ENCODE data around the gene OR10J1.

The OR10J1 gene

DNA sequence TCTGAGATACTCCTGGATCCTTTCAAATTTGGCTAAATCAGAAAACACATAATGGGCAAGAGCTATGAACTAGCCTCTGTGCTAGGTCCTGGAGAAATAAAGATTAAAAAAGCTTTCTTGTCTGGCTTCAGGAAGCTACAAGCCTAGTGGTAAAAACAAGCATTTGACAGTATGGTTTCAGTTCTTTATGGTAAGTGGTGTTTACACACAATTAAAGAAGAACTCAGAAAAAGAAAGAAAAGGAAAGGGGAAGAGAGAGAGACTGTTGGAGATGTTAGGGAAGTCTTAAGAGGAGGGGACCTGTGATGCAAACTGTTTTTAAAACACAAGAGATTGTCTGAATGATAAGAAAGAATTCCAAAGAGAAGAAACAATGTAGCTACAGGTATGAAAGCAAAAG is 1.8 kb downstream of the OR10J1 start:
- H3K79me2 ChIP-seq (ENCODE audit: insufficient read depth, low read length): no peaks in the 10 kb centered on the region
- no peaks in the 10 kb centered on the region for H3K4me1 ChIP-seq (ENCODE audit: insufficient read depth, low read length, poor library complexity, severe bottlenecking)
- H3K9me3 ChIP-seq (ENCODE audit: insufficient read depth, low read depth, low read length): no peaks in the 10 kb centered on the region
- H3K36me3 ChIP-seq (ENCODE audit: insufficient read depth, low read length): no peaks in the 10 kb centered on the region
- TF ChIP-seq EZH2phosphoT487 (IDR thresholded peaks at IDR 0.05; ENCODE audit: borderline replicate concordance) (no peak), CTCF (conservative IDR thresholded peaks at IDR 0.05; ENCODE audit: low read length) (no peak)
- H2AFZ ChIP-seq (ENCODE audit: low read length): no peak overlapping the region
- H3K27me3 ChIP-seq (ENCODE audit: insufficient read depth, low read length, poor library complexity, severe bottlenecking): no peaks in the 10 kb centered on the region
- no peaks in the 10 kb centered on the region for H3F3A ChIP-seq (ENCODE audit: low read depth)
- no peak overlapping the region for H3K4me3 ChIP-seq (ENCODE audit: low read length, poor library complexity, severe bottlenecking)
- no peak overlapping the region for H3K4me2 ChIP-seq (ENCODE audit: low read depth, low read length, poor library complexity, severe bottlenecking)
- H4K20me1 ChIP-seq (ENCODE audit: insufficient read depth, low read length, poor library complexity, severe bottlenecking): no peaks in the 10 kb centered on the region
- H3K9ac ChIP-seq (ENCODE audit: low read depth, low read length, poor library complexity, severe bottlenecking): no peak overlapping the region
- H3K9me2 ChIP-seq (replicated peaks; ENCODE audit: low read depth, low read length): no peaks in the 10 kb centered on the region

DNA sequence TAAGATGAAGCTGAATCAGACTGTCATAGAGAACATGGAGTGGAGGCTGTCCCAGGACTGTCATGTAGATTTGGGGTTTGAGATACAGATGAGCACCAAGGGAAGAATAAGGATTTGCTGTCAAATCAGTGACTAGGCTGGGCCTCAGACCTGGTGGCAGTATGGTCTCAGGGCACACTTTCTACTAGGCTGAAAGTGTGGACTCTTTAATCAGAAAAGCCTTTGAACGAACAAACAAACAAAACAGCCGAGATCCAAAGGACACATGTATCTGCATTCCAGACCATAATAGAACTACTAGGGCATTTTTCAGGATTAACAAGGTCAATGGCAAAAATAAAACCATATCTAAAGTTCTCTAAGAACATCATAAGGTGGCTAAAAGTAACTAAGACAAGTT is 2.9 kb downstream of the OR10J1 start:
- no peaks in the 10 kb centered on the region for H3K9me3 ChIP-seq (ENCODE audit: insufficient read depth, low read depth, low read length)
- TF ChIP-seq CTCF (conservative IDR thresholded peaks at IDR 0.05; ENCODE audit: low read length) (no peak), EZH2phosphoT487 (IDR thresholded peaks at IDR 0.05; ENCODE audit: borderline replicate concordance) (no peak)

DNA sequence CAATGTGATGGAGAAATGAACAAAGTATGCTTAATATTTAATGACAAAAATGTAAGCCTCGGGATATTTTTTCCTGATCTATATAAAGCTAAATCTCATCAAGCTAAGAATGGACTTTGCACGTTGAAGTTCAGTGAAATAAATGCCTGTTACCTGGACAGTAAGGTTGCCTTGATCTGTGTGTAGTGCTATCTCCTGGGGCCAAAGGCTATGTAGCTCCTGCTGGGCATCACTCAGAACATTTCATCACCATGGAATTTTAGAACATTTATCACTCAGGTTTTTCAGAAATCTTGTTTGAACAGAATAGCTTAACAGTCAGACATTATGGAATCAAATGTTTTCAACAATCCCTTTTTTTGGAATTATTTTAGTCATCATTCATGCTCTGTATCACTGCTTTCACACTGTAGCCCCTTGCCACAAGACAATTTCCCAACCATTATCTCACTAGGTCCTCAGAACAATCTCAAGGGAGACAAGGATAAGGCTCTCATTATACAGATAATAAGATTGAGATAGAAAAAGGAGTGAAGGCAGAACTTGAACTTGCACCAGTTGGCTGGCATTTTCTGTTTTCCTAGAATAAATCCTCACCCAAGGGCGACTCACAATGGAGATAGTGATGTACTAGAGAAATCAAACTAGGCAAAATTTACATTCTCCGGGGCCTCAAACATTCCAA is 3.7 kb downstream of the OR10J1 start:
- Histone ChIP-seq H3K36me3 (ENCODE audit: insufficient read depth, low read length) (no peaks in the 10 kb centered on the region), H3K9me2 (replicated peaks; ENCODE audit: low read depth, low read length) (no peaks in the 10 kb centered on the region), H3K4me2 (ENCODE audit: low read depth, low read length, poor library complexity, severe bottlenecking) (no peak overlapping the region), H3K79me2 (ENCODE audit: insufficient read depth, low read length) (no peaks in the 10 kb centered on the region), H3K4me3 (ENCODE audit: low read length, poor library complexity, severe bottlenecking) (no peak overlapping the region), H3K27me3 (ENCODE audit: insufficient read depth, low read length, poor library complexity, severe bottlenecking) (no peaks in the 10 kb centered on the region), H2AFZ (ENCODE audit: low read length) (no peak overlapping the region), H4K20me1 (ENCODE audit: insufficient read depth, low read length, poor library complexity, severe bottlenecking) (no peaks in the 10 kb centered on the region), H3F3A (ENCODE audit: low read depth) (no peaks in the 10 kb centered on the region), H3K9ac (ENCODE audit: low read depth, low read length, poor library complexity, severe bottlenecking) (no peak overlapping the region), H3K4me1 (ENCODE audit: insufficient read depth, low read length, poor library complexity, severe bottlenecking) (no peaks in the 10 kb centered on the region), H3K9me3 (ENCODE audit: insufficient read depth, low read depth, low read length) (no peaks in the 10 kb centered on the region)
- TF ChIP-seq CTCF (conservative IDR thresholded peaks at IDR 0.05; ENCODE audit: low read length): no peak
- TF ChIP-seq EZH2phosphoT487 (IDR thresholded peaks at IDR 0.05; ENCODE audit: borderline replicate concordance): no peak

More for the DNA sequence above, 2.9 kb downstream of the OR10J1 start:
- Histone ChIP-seq H2AFZ (ENCODE audit: low read length) (no peak overlapping the region), H3K4me1 (ENCODE audit: insufficient read depth, low read length, poor library complexity, severe bottlenecking) (no peaks in the 10 kb centered on the region), H3K4me3 (ENCODE audit: low read length, poor library complexity, severe bottlenecking) (no peak overlapping the region), H4K20me1 (ENCODE audit: insufficient read depth, low read length, poor library complexity, severe bottlenecking) (no peaks in the 10 kb centered on the region), H3K36me3 (ENCODE audit: insufficient read depth, low read length) (no peaks in the 10 kb centered on the region), H3K79me2 (ENCODE audit: insufficient read depth, low read length) (no peaks in the 10 kb centered on the region), H3K27me3 (ENCODE audit: insufficient read depth, low read length, poor library complexity, severe bottlenecking) (no peaks in the 10 kb centered on the region), H3K9me2 (replicated peaks; ENCODE audit: low read depth, low read length) (no peaks in the 10 kb centered on the region), H3F3A (ENCODE audit: low read depth) (no peaks in the 10 kb centered on the region), H3K4me2 (ENCODE audit: low read depth, low read length, poor library complexity, severe bottlenecking) (no peak overlapping the region), H3K9ac (ENCODE audit: low read depth, low read length, poor library complexity, severe bottlenecking) (no peak overlapping the region)
